HUES64 (cell line): ENCODE data around the gene RUVBL2.
"Not testable (repeated sequence)": the region's sequence is repeated elsewhere in the genome, so short reads cannot be mapped to it uniquely, and the experiment has no call there.

Experiments
- H3K27ac ChIP-seq: 2 replicates; pipeline ENCODE4 v1.7.0; 2013; ENCODE audit warnings: low read depth, low read length, inconsistent platforms
- H3K27me3 ChIP-seq: 2 replicates; pipeline ENCODE4 v1.6.1; 2013; ENCODE audit warnings: mild to moderate bottlenecking, low read length; ENCODE audit not compliant: insufficient read depth
- H3K36me3 ChIP-seq: 2 replicates; pipeline ENCODE4 v1.6.1; 2013; ENCODE audit warnings: mild to moderate bottlenecking, low read length; ENCODE audit not compliant: insufficient read depth
- H3K4me1 ChIP-seq: 2 replicates; pipeline ENCODE4 v1.6.1; 2013; ENCODE audit warnings: mild to moderate bottlenecking, low read length, moderate library complexity; ENCODE audit not compliant: insufficient read depth
- H3K4me3 ChIP-seq: 2 replicates; pipeline ENCODE4 v1.5.1; 2013; ENCODE audit warnings: mild to moderate bottlenecking, low read length, moderate library complexity
- H3K9ac ChIP-seq: 2 replicates; pipeline ENCODE4 v1.6.1; 2013; ENCODE audit warnings: mild to moderate bottlenecking, low read depth, low read length
- H3K9me3 ChIP-seq: 2 replicates; pipeline ENCODE4 v1.6.1; 2013; ENCODE audit warnings: low read depth, low read length; ENCODE audit not compliant: insufficient read depth
- WGBS: fragments of 150-250, 120-280 bp; methylation state at CpG from one replicate; pipeline ENCODE4 v1.1.7; 2013; ENCODE audit warnings: missing lambda C conversion rate; 5-methylcytosine and 5-hydroxymethylcytosine counted together

The RUVBL2 gene

GRCh38 chr19:49011194-49011593 lies 17.5 kb downstream of the RUVBL2 start:
- peaks cover 74% of the 10 kb centered on the region for H3K36me3 ChIP-seq
- no peak overlapping the region for H3K27ac ChIP-seq
- H3K9ac ChIP-seq: no peak overlapping the region
- H3K27me3 ChIP-seq: no peaks in the 10 kb centered on the region
- H3K4me3 ChIP-seq: no peak overlapping the region
- no peaks in the 10 kb centered on the region for H3K9me3 ChIP-seq
- WGBS: 90% methylated on average over 17 of the region's 17 CpGs
- no peaks in the 10 kb centered on the region for H3K4me1 ChIP-seq

- Histone ChIP-seq H3K27me3 (peaks cover 19% of the 10 kb centered on the region), H3K4me3 (no peak overlapping the region), H3K9ac (no peak overlapping the region), H3K36me3 (peaks cover 62% of the 10 kb centered on the region), H3K4me1 (peaks cover 5% of the 10 kb centered on the region; the same call in 1 of the 2 replicates), H3K27ac (no peak overlapping the region), H3K9me3 (no peaks in the 10 kb centered on the region)
- WGBS: 94% methylated on average over 32 of the region's 32 CpGs
Observed at GRCh38 chr19:49014123-49014869, 20.6 kb downstream of the RUVBL2 start.

- Histone ChIP-seq H3K9me3 (no peaks in the 10 kb centered on the region), H3K4me3 (no peak overlapping the region), H3K36me3 (peaks cover 57% of the 10 kb centered on the region), H3K27ac (no peak overlapping the region), H3K9ac (no peak overlapping the region), H3K27me3 (peaks cover 20% of the 10 kb centered on the region), H3K4me1 (peaks cover 5% of the 10 kb centered on the region; the same call in 1 of the 2 replicates)
- 93% methylated on average over 18 of the region's 18 CpGs for WGBS
Observed at GRCh38 chr19:49014870-49015255, 21.2 kb downstream of the RUVBL2 start.

- H3K36me3 ChIP-seq: peaks cover 45% of the 10 kb centered on the region
- H3K27me3 ChIP-seq: peaks cover 27% of the 10 kb centered on the region
- peaks cover 10% of the 10 kb centered on the region; the same call in 1 of the 2 replicates for H3K4me1 ChIP-seq
- 94% methylated on average over 24 of the region's 29 CpGs for WGBS
- H3K4me3 ChIP-seq: no peak overlapping the region
- no peaks in the 10 kb centered on the region for H3K9me3 ChIP-seq
- no peak overlapping the region for H3K9ac ChIP-seq
- H3K27ac ChIP-seq: no peak overlapping the region
Observed at GRCh38 chr19:49016067-49016839, 22.6 kb downstream of the RUVBL2 start.

- Histone ChIP-seq H3K27me3 (peaks cover 27% of the 10 kb centered on the region), H3K4me1 (peaks cover 10% of the 10 kb centered on the region; the same call in 1 of the 2 replicates), H3K36me3 (peaks cover 36% of the 10 kb centered on the region), H3K9ac (0 out of 2 replicates have a peak within 1 kb of the TSS, but pooled peaks have one; percentile 17), H3K9me3 (no peaks in the 10 kb centered on the region), H3K27ac (no peak within 1 kb of the TSS), H3K4me3 (peak within 1 kb of the TSS; percentile 51)
- WGBS: 75% methylated on average over 16 of the region's 17 CpGs
Observed at GRCh38 chr19:49017041-49017665, 23.5 kb downstream of the RUVBL2 start, which contains the start of gene LHB. TSS of gene LHB (minus strand) at chr19:49017091. CDS start at chr19:49017081, 10 bp downstream.

- Histone ChIP-seq H3K4me1 (peaks cover 10% of the 10 kb centered on the region; the same call in 1 of the 2 replicates), H3K27ac (no peak overlapping the region), H3K27me3 (peaks cover 27% of the 10 kb centered on the region), H3K36me3 (peaks cover 31% of the 10 kb centered on the region), H3K4me3 (peak overlapping the region; percentile 51), H3K9ac (0 out of 2 replicates have a peak overlapping the region, but pooled peaks have one; percentile 17), H3K9me3 (no peaks in the 10 kb centered on the region)
- WGBS: 2% methylated on average over 59 of the region's 62 CpGs
Observed at GRCh38 chr19:49017666-49018351, 24.1 kb downstream of the RUVBL2 start.

GRCh38 chr19:49018388-49019241 lies 24.9 kb downstream of the RUVBL2 start:
- Histone ChIP-seq H3K27me3 (peaks cover 27% of the 10 kb centered on the region), H3K36me3 (peaks cover 27% of the 10 kb centered on the region), H3K4me1 (peaks cover 10% of the 10 kb centered on the region; the same call in 1 of the 2 replicates), H3K4me3 (peak overlapping the region; percentile 51)
- H3K9ac ChIP-seq, H3K27ac ChIP-seq, H3K9me3 ChIP-seq: not testable (repeated sequence)
- 48% methylated on average over 48 of the region's 50 CpGs for WGBS

- H3K4me1 ChIP-seq: peaks cover 10% of the 10 kb centered on the region; the same call in 1 of the 2 replicates
- H3K27me3 ChIP-seq: peaks cover 27% of the 10 kb centered on the region
- H3K9me3 ChIP-seq: no peaks in the 10 kb centered on the region
- peaks cover 20% of the 10 kb centered on the region for H3K36me3 ChIP-seq
- H3K4me3 ChIP-seq: peak overlapping the region; percentile 34; the same call in 1 of the 2 replicates
- no peak overlapping the region for H3K27ac ChIP-seq
- no peak overlapping the region for H3K9ac ChIP-seq
- WGBS: 76% methylated on average over 41 of the region's 41 CpGs
Observed at GRCh38 chr19:49019242-49019932, 25.7 kb downstream of the RUVBL2 start.

GRCh38 chr19:49020342-49020741 lies 26.7 kb downstream of the RUVBL2 start:
- Histone ChIP-seq H3K9me3 (no peaks in the 10 kb centered on the region), H3K27me3 (peaks cover 27% of the 10 kb centered on the region), H3K4me1 (peaks cover 10% of the 10 kb centered on the region; the same call in 1 of the 2 replicates), H3K36me3 (peaks cover 11% of the 10 kb centered on the region), H3K4me3 (no peak overlapping the region), H3K9ac (no peak overlapping the region), H3K27ac (no peak overlapping the region)
- WGBS: 90% methylated on average over 11 of the region's 11 CpGs
